Nephron (organoid): Measurements from ENCODE around the gene LDB2.

Experiments used
- H3K27ac Mint-ChIP-seq, 3 experiments: 2 replicates each; pipeline ENCODE4 v1.8.0; 2020; ENCODE audit warnings: mixed read lengths in 3 of 3, mild to moderate bottlenecking in 2 of 3, moderate library complexity in 1 of 3
- H3K27me3 Mint-ChIP-seq: 2 replicates; pipeline ENCODE4 v1.8.0; 2021; ENCODE audit warnings: low read depth, mild to moderate bottlenecking, moderate library complexity, mixed read lengths
- H3K36me3 Mint-ChIP-seq: 2 replicates; pipeline ENCODE4 v1.8.0; 2020; ENCODE audit warnings: low read depth, mixed read lengths
- H3K4me1 Mint-ChIP-seq: 2 replicates; pipeline ENCODE4 v1.8.0; 2020; ENCODE audit warnings: mixed read lengths
- H3K4me3 Mint-ChIP-seq, 3 experiments: 2 replicates each; pipeline ENCODE4 v1.8.0; 2020; ENCODE audit warnings: mild to moderate bottlenecking in 3 of 3, mixed read lengths in 3 of 3, moderate library complexity in 2 of 3
- H3K9me3 Mint-ChIP-seq: 2 replicates; pipeline ENCODE4 v1.8.0; 2020; ENCODE audit warnings: mixed read lengths
- TF ChIP-seq, protein P1 (sequence below), 3 experiments: fragments of 200-600 bp; sonication (generic); IDR thresholded peaks; one replicate each; pipeline ENCODE4 v1.5.0; 2021; ENCODE audit warnings: antibody characterized with exemption in 3 of 3; ENCODE audit not compliant: unreplicated experiment in 3 of 3

LDB2 gene

DNA sequence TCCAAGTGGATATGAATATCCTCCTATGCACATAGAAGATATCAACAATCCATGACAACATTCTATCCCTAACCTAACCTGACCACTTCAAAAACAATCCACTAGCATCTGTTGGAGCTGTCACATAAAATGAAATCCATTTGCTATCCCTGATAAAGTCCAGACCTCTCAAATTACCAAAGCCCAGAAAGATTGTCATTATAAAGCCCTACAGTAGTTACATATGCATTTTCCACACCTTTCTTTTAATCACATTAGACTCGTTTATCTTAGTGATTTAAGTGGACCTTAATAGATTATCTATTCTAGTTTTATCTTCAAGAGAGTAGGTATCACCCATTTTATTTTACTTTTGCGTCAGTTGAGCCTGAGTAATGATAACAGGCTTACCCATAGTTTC lies 30.6 kb downstream of the LDB2 start:
- Mint-ChIP-seq H3K4me1 (peaks cover 13% of the 10 kb centered on the region), H3K4me3 (no peak overlapping the region), H3K36me3 (peaks cover 40% of the 10 kb centered on the region), H3K9me3 (no peaks in the 10 kb centered on the region), H3K27ac (no peak overlapping the region), H3K27me3 (no peaks in the 10 kb centered on the region)
- TF ChIP-seq, protein P1, sequence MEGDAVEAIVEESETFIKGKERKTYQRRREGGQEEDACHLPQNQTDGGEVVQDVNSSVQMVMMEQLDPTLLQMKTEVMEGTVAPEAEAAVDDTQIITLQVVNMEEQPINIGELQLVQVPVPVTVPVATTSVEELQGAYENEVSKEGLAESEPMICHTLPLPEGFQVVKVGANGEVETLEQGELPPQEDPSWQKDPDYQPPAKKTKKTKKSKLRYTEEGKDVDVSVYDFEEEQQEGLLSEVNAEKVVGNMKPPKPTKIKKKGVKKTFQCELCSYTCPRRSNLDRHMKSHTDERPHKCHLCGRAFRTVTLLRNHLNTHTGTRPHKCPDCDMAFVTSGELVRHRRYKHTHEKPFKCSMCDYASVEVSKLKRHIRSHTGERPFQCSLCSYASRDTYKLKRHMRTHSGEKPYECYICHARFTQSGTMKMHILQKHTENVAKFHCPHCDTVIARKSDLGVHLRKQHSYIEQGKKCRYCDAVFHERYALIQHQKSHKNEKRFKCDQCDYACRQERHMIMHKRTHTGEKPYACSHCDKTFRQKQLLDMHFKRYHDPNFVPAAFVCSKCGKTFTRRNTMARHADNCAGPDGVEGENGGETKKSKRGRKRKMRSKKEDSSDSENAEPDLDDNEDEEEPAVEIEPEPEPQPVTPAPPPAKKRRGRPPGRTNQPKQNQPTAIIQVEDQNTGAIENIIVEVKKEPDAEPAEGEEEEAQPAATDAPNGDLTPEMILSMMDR (IDR thresholded peaks at IDR 0.05; ENCODE audit: unreplicated experiment in 3 of 3): no peak

DNA sequence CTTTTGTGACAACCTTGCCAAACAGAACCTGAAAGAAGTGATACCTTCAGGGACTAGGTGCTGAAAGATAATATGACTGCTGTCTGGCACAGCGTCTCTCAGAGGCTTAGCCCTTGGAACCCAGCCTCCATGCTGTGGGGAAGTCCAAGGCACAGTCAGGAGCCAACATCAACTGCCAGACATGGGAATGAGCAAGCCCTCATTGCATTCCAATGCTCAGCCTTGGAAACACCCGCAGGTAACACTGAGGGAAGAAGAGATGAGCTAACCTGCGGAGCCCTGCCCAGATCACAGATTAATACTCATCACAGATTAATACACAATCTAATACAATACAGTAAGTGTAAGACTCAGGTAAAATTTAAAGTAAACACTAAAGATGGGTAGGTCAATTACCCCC lies 31.5 kb downstream of the LDB2 start:
- TF ChIP-seq, protein P1 (IDR thresholded peaks at IDR 0.05; ENCODE audit: unreplicated experiment in 3 of 3): no peak
- Mint-ChIP-seq H3K4me3 (no peak overlapping the region), H3K4me1 (peaks cover 14% of the 10 kb centered on the region), H3K36me3 (peaks cover 35% of the 10 kb centered on the region), H3K27ac (no peak overlapping the region), H3K27me3 (no peaks in the 10 kb centered on the region), H3K9me3 (no peaks in the 10 kb centered on the region)

DNA sequence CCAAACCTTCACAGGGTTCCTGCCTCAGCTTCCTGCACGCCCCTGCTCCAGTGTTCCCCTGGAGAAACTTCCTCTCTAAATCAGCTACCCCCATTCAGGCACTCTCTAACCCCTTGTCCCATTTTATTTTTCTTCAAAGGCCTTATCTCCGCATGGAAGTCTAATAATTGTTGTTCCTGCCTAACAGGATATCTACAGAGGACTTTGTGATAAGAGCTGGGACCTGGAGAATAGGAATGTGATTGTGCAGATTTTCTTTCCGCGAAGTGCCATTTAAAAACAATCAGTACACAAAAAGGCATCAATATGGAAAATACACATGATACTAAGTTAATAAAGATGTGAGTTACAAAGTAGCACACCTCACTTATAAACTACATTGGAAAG lies 32.6 kb downstream of the LDB2 start:
- Mint-ChIP-seq H3K4me1 (peaks cover 24% of the 10 kb centered on the region), H3K4me3 (no peak overlapping the region), H3K36me3 (peaks cover 32% of the 10 kb centered on the region), H3K9me3 (no peaks in the 10 kb centered on the region), H3K27ac (no peak overlapping the region), H3K27me3 (peaks cover 5% of the 10 kb centered on the region)
- TF ChIP-seq, protein P1 (IDR thresholded peaks at IDR 0.05; ENCODE audit: unreplicated experiment in 3 of 3): no peak

DNA sequence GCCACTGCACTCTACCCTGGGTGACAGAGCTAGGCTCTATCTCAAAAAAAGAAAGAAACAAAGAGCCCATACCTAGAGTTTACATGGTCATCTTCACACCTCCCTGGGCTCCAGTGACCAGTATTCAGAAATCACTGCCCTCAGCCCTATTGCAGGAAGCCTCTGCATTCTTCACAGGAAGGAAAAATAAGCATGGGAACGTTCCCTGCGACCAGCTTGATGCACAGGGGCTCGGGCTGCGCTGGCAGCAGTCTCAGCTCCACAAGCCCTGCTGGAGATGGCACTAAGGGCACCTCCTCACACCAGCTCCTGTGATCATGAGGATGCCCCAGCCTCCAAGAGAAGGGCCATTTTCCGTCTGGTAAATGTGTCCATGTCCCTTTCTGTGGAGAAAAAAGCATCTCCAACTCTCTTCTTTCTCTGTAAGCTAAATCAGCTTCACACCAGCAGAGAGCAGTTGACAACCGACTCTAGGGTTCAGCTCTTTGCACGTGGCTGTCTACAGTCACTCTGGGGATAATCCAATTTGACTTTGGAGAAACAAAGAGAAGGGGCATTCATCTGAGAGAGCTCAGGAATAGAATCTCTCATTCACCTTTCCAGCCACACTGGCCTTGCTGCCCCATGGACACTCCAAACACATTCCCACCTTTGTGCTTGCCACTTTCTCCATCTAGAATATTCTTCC lies 33.1 kb downstream of the LDB2 start:
- Mint-ChIP-seq H3K27me3 (peaks cover 5% of the 10 kb centered on the region), H3K36me3 (peaks cover 32% of the 10 kb centered on the region), H3K27ac (no peak overlapping the region)

DNA sequence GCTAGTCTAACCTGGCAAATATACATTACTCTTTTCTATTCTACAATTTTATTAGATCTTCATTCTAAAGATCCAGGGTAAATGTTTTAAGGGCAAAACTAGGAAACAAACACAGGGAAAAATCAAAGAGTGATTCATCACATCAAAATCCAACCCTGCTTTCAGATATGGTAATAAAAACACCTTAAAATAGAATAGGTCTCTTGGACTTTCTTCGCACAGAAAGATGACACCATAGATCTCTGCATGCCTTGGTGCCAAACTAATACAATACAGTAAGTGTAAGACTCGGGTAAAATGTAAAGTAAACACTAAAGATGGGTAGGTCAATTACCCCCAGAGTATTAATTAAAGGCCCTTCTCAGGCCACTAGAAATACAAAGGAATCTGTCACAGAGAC lies 34.2 kb downstream of the LDB2 start:
- Mint-ChIP-seq H3K27me3 (peaks cover 5% of the 10 kb centered on the region), H3K27ac (no peak overlapping the region)
- TF ChIP-seq, protein P1 (IDR thresholded peaks at IDR 0.05; ENCODE audit: unreplicated experiment in 3 of 3): no peak

More for the DNA sequence above, 33.1 kb downstream of the LDB2 start:
- Mint-ChIP-seq H3K4me1 (peaks cover 29% of the 10 kb centered on the region), H3K9me3 (no peaks in the 10 kb centered on the region), H3K4me3 (no peak overlapping the region)
- TF ChIP-seq, protein P1 (IDR thresholded peaks at IDR 0.05; ENCODE audit: unreplicated experiment in 3 of 3): no peak

DNA sequence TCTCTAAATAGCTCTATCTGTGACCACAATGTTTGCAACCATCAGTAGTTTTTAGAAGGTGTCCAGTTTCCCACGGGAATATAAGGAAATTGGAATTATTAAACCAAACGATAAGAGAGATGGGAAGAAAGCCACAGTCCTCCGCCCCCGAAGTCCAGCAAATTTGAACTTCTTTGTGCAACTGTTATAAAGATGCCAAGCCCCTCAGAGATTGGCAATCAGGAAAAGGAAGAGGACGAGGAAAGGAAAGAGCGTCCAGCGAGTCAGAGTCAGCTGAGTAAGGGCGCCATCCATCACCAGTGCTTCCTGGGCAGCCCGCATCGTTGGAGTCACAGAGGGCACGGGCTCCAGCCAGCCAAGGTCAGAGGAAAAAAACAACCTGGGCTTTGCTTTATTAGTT lies 35.7 kb downstream of the LDB2 start:
- Mint-ChIP-seq H3K36me3 (peaks cover 22% of the 10 kb centered on the region), H3K27me3 (peaks cover 5% of the 10 kb centered on the region), H3K27ac (no peak overlapping the region), H3K4me3 (no peak overlapping the region), H3K4me1 (peaks cover 31% of the 10 kb centered on the region), H3K9me3 (no peaks in the 10 kb centered on the region)
- TF ChIP-seq, protein P1 (IDR thresholded peaks at IDR 0.05; ENCODE audit: unreplicated experiment in 3 of 3): no peak

More for the DNA sequence above, 34.2 kb downstream of the LDB2 start:
- H3K9me3 Mint-ChIP-seq: no peaks in the 10 kb centered on the region
- H3K4me3 Mint-ChIP-seq: no peak overlapping the region
- H3K36me3 Mint-ChIP-seq: peaks cover 23% of the 10 kb centered on the region
- H3K4me1 Mint-ChIP-seq: peaks cover 31% of the 10 kb centered on the region
